Measurements from ENCODE around the gene ARVCF. TPM values are rescaled to one million over a fixed set of nuclear protein-coding genes. Genes with fewer than 3 reads are reported as not detected.
A peak's percentile ranks its signal among the peaks of the same experiment; 100 is the strongest.

ARVCF gene
- total and polyA plus RNA-seq, 2 donors (not counting 1 experiment from before 2014, with no cell fraction given), result 2.2 to 6.7 TPM

DNA sequence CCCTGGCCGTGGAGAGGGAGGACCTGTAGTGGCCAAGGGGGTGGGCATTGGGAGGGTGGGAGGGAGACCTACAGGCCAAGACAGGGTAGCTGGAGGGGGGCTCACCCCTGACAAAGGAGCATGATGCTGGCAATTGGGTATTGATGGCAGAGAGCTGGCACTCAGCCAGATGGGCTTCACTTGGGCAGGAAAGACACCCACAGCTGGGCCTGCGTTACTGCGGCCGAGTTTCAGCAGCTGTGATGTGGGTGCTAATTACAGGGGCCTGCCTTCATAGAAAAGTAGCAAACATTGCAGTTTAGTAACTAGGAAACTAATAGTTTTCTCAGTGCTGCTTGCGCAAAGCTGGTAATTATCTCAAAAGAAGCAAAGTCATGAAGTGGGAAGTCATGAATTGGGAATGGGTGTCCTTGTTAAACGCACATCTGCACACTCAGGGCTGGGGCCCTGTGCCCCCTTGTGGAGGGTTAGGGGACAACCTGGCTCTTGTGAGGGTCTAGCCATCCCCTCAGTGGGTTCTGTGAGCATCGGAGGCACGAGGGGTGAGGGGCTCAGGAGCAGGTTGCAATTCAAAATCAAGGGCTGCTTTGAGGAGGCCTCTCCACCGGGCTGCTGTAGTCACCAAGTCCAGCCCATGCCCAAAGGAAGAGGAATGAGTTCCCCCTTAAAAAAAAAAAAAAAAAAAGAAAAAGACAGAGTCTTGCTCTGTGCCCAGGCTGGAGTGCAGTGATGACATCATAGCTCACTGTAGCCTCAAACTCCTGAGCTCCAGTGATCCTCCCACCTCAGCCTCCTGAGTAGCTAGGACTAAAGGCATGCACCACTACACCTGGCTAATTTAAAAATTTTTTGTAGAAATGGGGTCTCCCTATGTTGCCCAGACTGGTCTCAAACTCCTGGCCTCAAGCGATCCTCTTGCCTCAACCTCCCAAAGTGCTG lies 50.6 kb downstream of the ARVCF start:
- TF ChIP-seq, protein P1, sequence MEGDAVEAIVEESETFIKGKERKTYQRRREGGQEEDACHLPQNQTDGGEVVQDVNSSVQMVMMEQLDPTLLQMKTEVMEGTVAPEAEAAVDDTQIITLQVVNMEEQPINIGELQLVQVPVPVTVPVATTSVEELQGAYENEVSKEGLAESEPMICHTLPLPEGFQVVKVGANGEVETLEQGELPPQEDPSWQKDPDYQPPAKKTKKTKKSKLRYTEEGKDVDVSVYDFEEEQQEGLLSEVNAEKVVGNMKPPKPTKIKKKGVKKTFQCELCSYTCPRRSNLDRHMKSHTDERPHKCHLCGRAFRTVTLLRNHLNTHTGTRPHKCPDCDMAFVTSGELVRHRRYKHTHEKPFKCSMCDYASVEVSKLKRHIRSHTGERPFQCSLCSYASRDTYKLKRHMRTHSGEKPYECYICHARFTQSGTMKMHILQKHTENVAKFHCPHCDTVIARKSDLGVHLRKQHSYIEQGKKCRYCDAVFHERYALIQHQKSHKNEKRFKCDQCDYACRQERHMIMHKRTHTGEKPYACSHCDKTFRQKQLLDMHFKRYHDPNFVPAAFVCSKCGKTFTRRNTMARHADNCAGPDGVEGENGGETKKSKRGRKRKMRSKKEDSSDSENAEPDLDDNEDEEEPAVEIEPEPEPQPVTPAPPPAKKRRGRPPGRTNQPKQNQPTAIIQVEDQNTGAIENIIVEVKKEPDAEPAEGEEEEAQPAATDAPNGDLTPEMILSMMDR (IDR thresholded peaks at IDR 0.05), result peak; percentile 33
- no peak for TF ChIP-seq EZH2 (IDR thresholded peaks at IDR 0.05; ENCODE audit: borderline replicate concordance, insufficient read depth, low read depth, low read length, poor library complexity, severe bottlenecking)
- Histone ChIP-seq H3K4me2 (replicated peaks; ENCODE audit: low read depth, low read length, poor library complexity, severe bottlenecking) (no peak overlapping the region), H3K4me3 (ENCODE audit: control extremely low read depth in 1 of 5, extremely low read depth in 1 of 5, insufficient read depth in 1 of 5, low read depth in 2 of 5, low read length in 4 of 5) (no peak overlapping the region), H3K9ac (ENCODE audit: low read length) (no peak overlapping the region), H2AFZ (ENCODE audit: insufficient read depth, low read depth, low read length, poor library complexity, severe bottlenecking) (no peak overlapping the region), H3K4me1 (ENCODE audit: control insufficient read depth in 2 of 2, insufficient read depth in 2 of 2, low read length in 2 of 2) (peaks cover 0 to 4% of the 10 kb centered on the region in 2 donors), H3K27ac (ENCODE audit: low read length in 2 of 2) (no peak overlapping the region), H4K20me1 (ENCODE audit: control insufficient read depth, insufficient read depth, low read length, poor library complexity, severe bottlenecking) (peaks cover 8% of the 10 kb centered on the region), H3K79me2 (ENCODE audit: control insufficient read depth, insufficient read depth, low read length) (peaks cover 7% of the 10 kb centered on the region), H3K36me3 (replicated peaks in 1 of 2; ENCODE audit: control extremely low read depth in 1 of 2, control insufficient read depth in 1 of 2, extremely low read depth in 1 of 2, insufficient read depth in 2 of 2, low read length in 1 of 2) (peaks cover 0 to 30% of the 10 kb centered on the region in 2 experiments), H3K9me3 (ENCODE audit: control extremely low read depth in 1 of 3, control insufficient read depth in 2 of 3, insufficient read depth in 1 of 3, low read length in 2 of 3) (no peaks in the 10 kb centered on the region), H3K27me3 (replicated peaks in 1 of 4; ENCODE audit: control extremely low read depth in 1 of 4, control insufficient read depth in 3 of 4, insufficient read depth in 4 of 4, low read length in 3 of 4) (no peaks in the 10 kb centered on the region)
- no peak for DNase-seq
- no peak overlapping the region for H3K4me3 Mint-ChIP-seq
- no peak overlapping the region for H3K27ac Mint-ChIP-seq
- H3K4me1 Mint-ChIP-seq, result peaks cover 6% of the 10 kb centered on the region
- CTCF ChIA-PET, result interaction anchor here (0.7 kb wide), 1 partner anchor 47 kb away, joined by 3 read pairs; no protein-coding TSS in a partner anchor
- POLR2A ChIA-PET, result no interaction called here
- intact Hi-C loops (cut with micrococcal nuclease), result no loop called here
- ATAC-seq (ENCODE audit: low read depth), result no peak
- WGBS (ENCODE audit: insufficient coverage), result 89% methylated on average over 8 of the region's 10 CpGs
- H3K9me3 Mint-ChIP-seq (ENCODE audit: insufficient read depth), result no peaks in the 10 kb centered on the region
- no peaks in the 10 kb centered on the region for H3K27me3 Mint-ChIP-seq

Measured in B cell (primary cell).